Islet of Langerhans (tissue), 1 donor: ENCODE data around the gene LDLRAD3.
A peak's percentile ranks its signal among the peaks of the same experiment; 100 is the strongest.

Experiments
- FAIRE-seq: peaks from one replicate; lab custom pipeline; 2011; peaks lifted over from hg19 to GRCh38; lab: Jason Lieb, UNC

The LDLRAD3 gene

GRCh38 chr11:36240173-36240572 is 296.3 kb downstream of the LDLRAD3 start:
- no peak for FAIRE-seq

DNA sequence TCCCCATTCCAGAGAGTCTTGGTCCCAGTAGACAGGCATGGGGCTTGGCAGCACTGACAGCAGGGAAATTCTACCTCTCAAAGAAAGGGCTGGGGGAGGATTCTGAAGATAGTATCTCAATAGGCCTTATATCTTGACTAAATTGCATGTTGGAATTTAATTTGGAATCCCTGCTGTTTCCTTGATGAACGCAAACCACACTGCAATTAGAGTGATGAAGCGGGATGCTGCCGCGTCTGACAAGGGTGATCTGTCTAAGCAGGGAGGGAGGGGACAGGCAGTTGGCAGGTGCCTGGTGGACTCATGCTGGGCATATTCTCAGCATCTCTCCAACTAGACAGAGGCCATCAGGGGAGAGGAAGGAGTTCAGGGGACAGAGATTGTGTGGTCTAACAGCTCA is 296.9 kb downstream of the LDLRAD3 start:
- no peak for FAIRE-seq

DNA sequence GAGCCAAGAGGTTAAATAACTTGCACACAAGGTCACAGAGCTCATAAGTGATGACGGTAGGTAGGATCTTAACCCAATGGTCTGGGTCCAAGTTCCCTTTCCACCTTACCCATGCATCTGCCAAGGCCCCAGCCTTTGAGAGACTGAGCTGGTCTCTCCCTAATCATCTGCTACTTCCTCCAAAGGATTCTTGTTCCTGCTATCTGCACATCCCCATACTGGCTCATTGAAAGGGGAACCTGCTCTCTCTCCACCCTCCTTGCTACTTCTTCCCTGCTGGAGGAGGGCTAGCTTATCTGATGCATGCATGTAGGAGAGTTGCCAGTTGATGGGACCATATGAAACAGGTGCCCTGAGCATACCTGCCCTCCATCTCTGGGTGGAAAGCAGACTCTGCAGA is 297.6 kb downstream of the LDLRAD3 start:
- no peak for FAIRE-seq

DNA sequence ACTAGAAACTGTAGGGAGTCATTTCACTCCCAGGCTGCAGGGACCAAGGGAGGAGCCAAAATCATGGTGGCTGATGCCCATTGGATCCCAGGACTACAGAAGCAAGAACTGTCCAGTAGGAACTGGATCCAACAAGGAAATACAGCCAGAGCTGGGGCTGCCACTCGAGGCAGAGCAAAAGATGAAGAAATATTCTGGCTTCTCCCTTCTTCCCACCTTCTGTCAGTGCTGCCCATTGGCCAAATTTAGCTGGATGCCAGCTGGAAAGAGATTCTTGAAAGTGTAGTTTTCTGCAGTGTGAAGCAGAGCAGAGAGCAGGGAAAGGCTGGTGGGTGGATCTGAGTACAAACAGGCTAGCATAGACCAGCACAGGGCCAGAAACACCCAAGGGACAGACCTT is 299.8 kb downstream of the LDLRAD3 start:
- no peak for FAIRE-seq

- no peak for FAIRE-seq
Observed at GRCh38 chr11:36247493-36247892, 303.6 kb downstream of the LDLRAD3 start.

DNA sequence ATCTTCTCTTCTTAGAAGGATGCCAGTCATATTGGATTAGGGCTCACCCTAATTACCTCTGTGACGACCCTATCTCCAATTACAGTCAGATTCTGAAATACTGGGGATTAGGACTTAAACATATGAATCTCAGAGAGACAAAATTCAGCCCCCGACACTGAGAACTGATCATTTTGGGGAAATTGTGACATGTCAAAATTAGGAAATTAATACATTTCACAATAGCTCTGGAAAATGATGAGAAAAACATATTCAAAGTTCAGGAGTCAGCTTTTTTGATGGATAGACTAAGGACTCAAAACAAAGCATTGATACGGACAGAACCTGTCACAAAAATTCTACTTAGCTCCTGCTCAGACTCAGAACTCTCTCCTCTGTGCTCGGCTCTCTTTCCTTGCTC is 304.6 kb downstream of the LDLRAD3 start:
- FAIRE-seq = no peak

DNA sequence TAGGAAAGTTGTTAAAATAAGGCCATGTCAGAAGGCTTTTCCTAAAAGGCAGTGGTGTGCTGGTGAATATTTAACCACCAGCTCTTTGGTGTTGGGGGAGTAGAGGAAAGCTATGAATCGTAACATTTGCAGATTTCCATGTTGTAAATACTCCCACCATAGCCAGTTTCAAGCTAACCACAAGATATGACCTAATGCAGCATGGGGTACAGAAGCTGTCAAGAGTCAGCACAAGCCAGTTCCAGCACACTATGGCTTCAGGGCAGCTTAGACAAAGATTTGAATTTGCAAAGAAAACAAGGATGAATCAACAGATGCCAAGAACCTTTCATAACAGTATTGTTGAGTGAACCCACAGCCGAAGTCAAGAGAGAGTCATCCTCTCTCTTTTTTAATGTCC is 305.4 kb downstream of the LDLRAD3 start:
- FAIRE-seq = peak; percentile 21

GRCh38 chr11:36251823-36252222 is 308.0 kb downstream of the LDLRAD3 start:
- FAIRE-seq = no peak

GRCh38 chr11:36253238-36253637 is 309.4 kb downstream of the LDLRAD3 start:
- no peak for FAIRE-seq

GRCh38 chr11:36254713-36255112 is 310.9 kb downstream of the LDLRAD3 start:
- no peak for FAIRE-seq

- no peak for FAIRE-seq
Observed at GRCh38 chr11:36257351-36257750, 313.5 kb downstream of the LDLRAD3 start.

DNA sequence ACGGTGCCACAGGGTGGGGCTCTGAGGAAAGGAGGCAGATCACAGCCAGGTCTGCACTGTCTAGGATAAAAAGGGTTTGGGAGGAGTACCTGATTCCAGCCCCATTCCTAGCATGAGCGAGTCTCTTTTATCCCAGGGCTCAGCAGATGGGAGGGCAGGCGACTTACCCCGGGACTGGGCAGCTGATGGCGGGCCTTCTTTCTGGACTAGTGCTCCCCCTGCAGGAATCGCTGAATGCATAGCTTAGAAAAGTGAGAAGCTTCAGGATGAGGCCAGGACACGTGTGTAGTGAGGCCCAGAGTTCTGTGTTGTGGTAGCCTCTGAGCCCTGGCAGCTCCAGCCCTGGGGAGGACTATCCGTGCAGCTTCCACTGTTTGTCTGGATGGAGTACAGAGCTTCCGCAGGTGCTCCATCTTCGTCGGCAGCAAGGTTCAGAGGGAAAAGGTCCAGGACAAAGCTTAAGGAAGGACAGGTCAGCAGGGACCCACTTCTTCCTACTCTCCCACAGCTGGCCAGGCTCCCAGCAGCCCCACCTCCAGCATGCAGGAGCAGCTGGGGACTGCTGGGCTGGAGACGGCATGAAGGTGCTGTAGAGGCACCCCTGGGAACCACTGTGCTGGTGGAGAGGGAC is 315.0 kb downstream of the LDLRAD3 start:
- no peak for FAIRE-seq

- no peak for FAIRE-seq
Observed at GRCh38 chr11:36261094-36261493, 317.2 kb downstream of the LDLRAD3 start.

DNA sequence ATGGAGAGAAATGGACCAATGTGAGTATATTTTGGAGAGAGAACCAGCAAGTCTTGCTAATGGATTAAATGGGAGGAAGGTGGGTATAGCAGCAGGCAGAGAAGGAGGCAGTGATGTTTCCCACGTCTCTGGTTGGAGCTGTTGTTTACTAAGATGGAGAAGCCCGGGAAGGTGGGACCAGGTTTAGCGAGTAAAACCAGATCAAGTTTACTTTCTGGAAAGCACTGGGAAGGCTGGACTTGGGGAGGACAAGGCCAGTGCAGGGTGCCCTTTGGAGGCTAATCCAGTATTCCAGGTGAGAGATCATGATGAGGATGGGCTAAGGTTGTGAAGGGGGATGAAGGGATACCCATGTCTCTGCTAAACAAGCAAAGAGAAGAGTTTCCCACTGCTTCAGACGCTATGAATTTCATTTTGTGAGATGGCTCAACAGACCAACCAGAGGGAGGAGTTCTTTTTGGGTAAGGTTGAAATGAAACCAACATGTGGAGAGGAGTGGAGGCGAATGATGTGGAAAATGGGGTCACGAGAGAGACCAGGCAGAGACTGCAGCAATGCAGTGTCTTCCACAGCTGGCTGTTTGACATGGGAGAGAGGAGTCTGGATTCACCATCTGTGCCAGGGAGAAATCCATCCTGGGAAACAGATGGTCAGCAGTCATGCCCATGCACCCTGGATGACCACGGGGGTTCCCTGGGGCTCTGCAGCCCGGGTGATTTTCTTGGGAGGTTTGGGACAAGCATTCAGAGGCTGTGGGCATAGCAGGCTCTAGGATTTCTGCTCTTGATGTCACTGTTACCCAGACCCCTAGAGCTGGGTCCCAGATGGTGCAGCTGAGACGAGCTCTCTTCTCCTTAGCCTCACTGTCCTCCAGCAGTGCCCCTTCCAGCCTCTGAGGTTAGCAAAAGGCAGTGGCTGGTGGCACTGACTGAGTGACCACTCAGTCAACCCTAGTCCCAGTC is 320.4 kb downstream of the LDLRAD3 start:
- FAIRE-seq = no peak

GRCh38 chr11:36264973-36265344 is 321.1 kb downstream of the LDLRAD3 start:
- no peak for FAIRE-seq

DNA sequence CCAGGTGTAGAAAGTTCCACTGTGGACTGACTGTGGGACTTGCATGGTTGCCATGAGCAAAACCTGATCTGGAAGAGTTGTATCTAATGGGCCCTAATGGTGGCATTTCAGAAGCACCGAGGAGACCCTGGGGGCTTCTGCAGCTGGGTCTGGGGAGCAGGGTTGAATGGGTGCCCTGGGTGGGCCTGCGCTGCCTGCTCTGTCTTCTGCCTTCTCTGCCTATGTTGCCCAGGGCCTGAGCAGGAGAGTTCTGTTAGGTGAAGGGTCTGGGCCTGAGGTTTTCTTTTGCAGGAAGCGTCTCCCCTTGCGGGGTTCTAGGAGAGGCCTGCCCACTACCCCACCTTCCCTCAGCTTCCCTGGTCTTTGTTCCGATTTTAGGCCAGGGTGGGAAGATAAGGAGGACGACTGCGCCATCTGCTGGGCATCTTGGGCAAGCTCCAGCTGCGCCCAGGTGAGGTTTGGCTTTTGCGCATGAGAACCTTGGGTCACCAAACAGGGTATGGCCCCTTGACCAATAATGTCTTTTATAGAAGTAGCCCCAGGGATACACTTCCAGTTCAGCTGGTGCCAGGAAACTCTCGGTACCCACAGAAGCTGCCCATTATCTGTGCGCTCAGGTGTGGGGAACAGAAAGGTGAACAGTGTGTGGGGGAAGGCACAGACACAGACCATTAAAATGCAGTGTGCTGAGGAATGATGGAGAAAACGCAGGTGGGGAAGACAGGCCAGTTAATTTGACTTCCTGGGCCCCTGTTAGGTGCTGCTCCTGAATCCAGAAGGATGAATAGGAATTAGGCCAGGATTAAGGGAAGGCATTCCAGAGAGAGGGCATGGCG is 322.1 kb downstream of the LDLRAD3 start:
- FAIRE-seq = no peak

GRCh38 chr11:36266767-36267166 is 322.9 kb downstream of the LDLRAD3 start:
- FAIRE-seq = no peak

DNA sequence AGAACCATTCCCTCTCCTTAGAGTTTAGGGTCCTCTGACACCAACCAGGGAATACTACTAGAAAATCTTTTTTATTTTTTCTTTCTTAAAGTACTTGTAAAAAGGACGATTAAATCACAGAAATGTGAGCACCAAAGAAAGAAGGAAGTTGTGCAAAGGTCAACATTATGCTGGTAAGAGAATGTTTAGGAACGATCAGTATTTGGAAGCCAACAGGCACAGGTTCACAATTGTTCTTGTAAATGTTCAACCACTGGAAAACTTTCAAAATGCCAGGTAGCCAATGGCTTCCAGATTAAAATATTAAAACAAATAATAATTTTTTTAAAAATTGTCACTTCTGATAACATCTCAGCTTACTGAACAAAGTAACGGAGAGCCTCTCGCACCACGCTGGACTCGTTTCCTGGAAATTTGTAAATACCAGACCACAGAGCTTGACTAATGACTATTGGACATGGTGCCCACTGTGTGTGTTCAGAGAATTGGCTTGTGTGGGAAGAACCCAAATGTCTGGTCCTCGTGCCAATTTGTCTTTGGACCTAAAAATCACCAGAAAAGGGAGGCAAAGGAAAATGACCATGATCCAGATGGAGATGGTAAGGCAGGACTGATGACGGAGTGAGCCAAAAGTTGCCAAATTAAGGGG is 324.6 kb downstream of the LDLRAD3 start:
- no peak for FAIRE-seq

GRCh38 chr11:36270701-36271100 is 326.8 kb downstream of the LDLRAD3 start:
- FAIRE-seq = no peak

DNA sequence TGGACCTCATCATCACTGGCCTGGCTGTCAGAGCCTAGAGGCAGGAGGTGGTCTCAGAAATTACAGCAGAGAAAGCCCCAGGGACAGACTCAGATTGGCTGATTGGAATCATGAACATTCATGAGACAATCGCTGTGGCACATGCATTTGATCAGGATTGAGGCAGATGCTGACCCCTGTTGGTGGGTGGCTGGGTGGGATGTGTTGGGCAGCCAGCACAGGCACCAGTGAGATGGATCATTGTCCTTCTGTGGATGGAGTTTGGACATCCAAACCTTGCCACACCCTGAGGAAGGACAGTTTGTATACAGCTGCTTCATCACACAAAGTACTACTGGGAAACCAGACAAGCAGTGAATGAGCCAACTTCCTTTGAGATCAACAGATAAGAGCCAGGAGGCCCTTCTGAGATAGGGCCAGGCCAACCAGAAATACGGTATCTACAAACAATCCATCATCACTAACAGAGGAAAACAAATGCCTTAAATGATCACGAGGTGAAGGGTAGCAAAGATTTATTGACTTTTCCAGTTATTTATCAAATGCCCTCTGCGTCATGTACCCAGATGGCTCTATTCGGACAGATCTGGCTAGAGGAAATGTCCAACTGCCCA is 328.0 kb downstream of the LDLRAD3 start:
- FAIRE-seq = no peak

DNA sequence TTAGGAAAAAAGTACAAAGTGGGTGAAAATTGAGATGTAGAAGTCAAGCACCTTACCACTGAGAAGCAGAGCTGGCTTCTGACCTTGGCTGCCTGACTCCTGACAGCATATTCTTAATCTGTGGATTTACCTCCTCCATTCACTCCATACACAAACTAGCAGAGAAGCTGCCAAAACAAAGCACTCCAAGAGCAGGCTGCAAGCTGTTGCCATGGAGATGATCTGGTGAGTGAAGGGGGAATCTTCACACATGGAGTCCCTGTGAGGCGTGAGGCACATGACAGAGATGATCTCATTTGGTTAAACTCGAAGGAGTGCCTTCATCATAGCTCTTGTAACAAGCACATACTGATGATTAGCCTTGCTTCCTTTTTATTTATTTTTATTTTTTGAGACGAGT is 329.2 kb downstream of the LDLRAD3 start:
- FAIRE-seq = no peak

- FAIRE-seq = no peak
Observed at GRCh38 chr11:36274414-36274813, 330.6 kb downstream of the LDLRAD3 start.
